ENCODE data around the gene LZTR1.
"Not testable (repeated sequence)": the region's sequence is repeated elsewhere in the genome, so short reads cannot be mapped to it uniquely, and the experiment has no call there.

LZTR1 gene

GRCh38 chr22:20996598-20997535 is 14.8 kb downstream of the LZTR1 start:
- no peak for DNase-seq (ENCODE audit: low spot score)

- no peak for DNase-seq (ENCODE audit: low spot score)
Observed at GRCh38 chr22:20997536-20998257, 15.6 kb downstream of the LZTR1 start.

- DNase-seq (ENCODE audit: low spot score): no peak
Observed at GRCh38 chr22:20998411-20999336, 16.6 kb downstream of the LZTR1 start.

- no peak for DNase-seq (ENCODE audit: low spot score)
Observed at GRCh38 chr22:20999350-21000206, 17.5 kb downstream of the LZTR1 start.

- no peak for DNase-seq (ENCODE audit: low spot score)
Observed at GRCh38 chr22:21000207-21000986, 18.3 kb downstream of the LZTR1 start.

GRCh38 chr22:21000987-21001600 is 19.0 kb downstream of the LZTR1 start:
- no peak for DNase-seq (ENCODE audit: low spot score)

- peak; percentile 96 for DNase-seq (ENCODE audit: low spot score)
Observed at GRCh38 chr22:21001601-21002325, 19.7 kb downstream of the LZTR1 start, which contains the start of gene THAP7. TSS of gene THAP7 (minus strand) at chr22:21002118. CDS start at chr22:21001911, 207 bp downstream.

GRCh38 chr22:21003782-21004181 is 21.7 kb downstream of the LZTR1 start:
- no peak for DNase-seq (ENCODE audit: low spot score)

- DNase-seq (ENCODE audit: low spot score): not testable (repeated sequence)
Observed at GRCh38 chr22:21009208-21009607, 27.1 kb downstream of the LZTR1 start.

- peak; percentile 27 for DNase-seq (ENCODE audit: low spot score)
Observed at GRCh38 chr22:21009638-21010425, 27.7 kb downstream of the LZTR1 start.

GRCh38 chr22:21010426-21011113 is 28.5 kb downstream of the LZTR1 start:
- no peak for DNase-seq (ENCODE audit: low spot score)

GRCh38 chr22:21012446-21013407 is 30.6 kb downstream of the LZTR1 start:
- DNase-seq (ENCODE audit: low spot score): no peak

GRCh38 chr22:21013657-21014201 is 31.6 kb downstream of the LZTR1 start:
- no peak for DNase-seq (ENCODE audit: low spot score)

GRCh38 chr22:21014202-21014725 is 32.2 kb downstream of the LZTR1 start:
- DNase-seq (ENCODE audit: low spot score): peak; percentile 95

- DNase-seq (ENCODE audit: low spot score): peak; percentile 13
Observed at GRCh38 chr22:21014726-21015465, 32.8 kb downstream of the LZTR1 start, which contains the start of gene P2RX6. TSS of gene P2RX6 (plus strand) at chr22:21015165. CDS start at chr22:21015175, 10 bp downstream.

All from kidney capillary endothelial cell (primary cell).